OCI-LY1 (cell line): ENCODE results near the gene ATP5F1D.
A peak's percentile ranks its signal among the peaks of the same experiment; 100 is the strongest.

Experiments used
- CTCF ChIP-seq: fragments of 200-600 bp; sonication (generic), shearing (Covaris generic); IDR thresholded peaks from 2 replicates; pipeline ENCODE4 v1.5.1; 2017; ENCODE audit warnings: mild to moderate bottlenecking, antibody characterized with exemption, low read length, moderate library complexity, mixed read lengths
- EZH2 ChIP-seq: fragments of 200-600 bp; sonication (generic), shearing (Covaris generic); IDR thresholded peaks from 2 replicates; pipeline ENCODE4 v1.8.0; 2017; ENCODE audit warnings: borderline replicate concordance, mixed run types, mild to moderate bottlenecking, antibody characterized with exemption, low read length, moderate library complexity, mixed read lengths

GRCh38 chr19:1279782-1280341, 38.3 kb downstream of the ATP5F1D start:
- TF ChIP-seq CTCF: peak; percentile 94
- TF ChIP-seq EZH2: no peak
